Colonic mucosa (tissue), 4 donors: ENCODE measurements around the gene KCNT2. TPM values are rescaled to one million over a fixed set of nuclear protein-coding genes. Genes with fewer than 3 reads are reported as not detected.
"Not testable (repeated sequence)": the region's sequence is repeated elsewhere in the genome, so short reads cannot be mapped to it uniquely, and the experiment has no call there.

Experiments used
- DNase-seq: peaks from one replicate; pipeline ENCODE4 v3.0.0-alpha.2; 2020
- H3K27ac ChIP-seq: fragments of 200-600 bp; one replicate; pipeline ENCODE4 v1.8.0; 2021
- H3K27me3 ChIP-seq: fragments of 200-600 bp; one replicate; pipeline ENCODE4 v1.8.0; 2021
- H3K36me3 ChIP-seq: fragments of 200-600 bp; one replicate; pipeline ENCODE4 v1.8.0; 2021
- H3K4me1 ChIP-seq: fragments of 200-600 bp; one replicate; pipeline ENCODE4 v1.8.0; 2021; ENCODE audit warnings: mild to moderate bottlenecking
- H3K4me3 ChIP-seq: fragments of 200-600 bp; one replicate; pipeline ENCODE4 v1.8.0; 2021
- H3K9ac ChIP-seq, 2 donors: one replicate each; pipeline ENCODE4 v1.7.0; 2013; ENCODE audit warnings: control low read depth in 2 of 2, low read depth in 2 of 2, low read length in 2 of 2
- H3K9me3 ChIP-seq: fragments of 200-600 bp; one replicate; pipeline ENCODE4 v1.8.0; 2021
- CTCF ChIP-seq: fragments of 200-600 bp; IDR thresholded peaks from one replicate; pipeline ENCODE4 v1.8.0; 2022; ENCODE audit warnings: antibody characterized with exemption, mild to moderate bottlenecking
- intact Hi-C: fragments of 100-400 bp; cut with DNase I; formaldehyde crosslinking; loops from one replicate; pipeline ENCODE4 v1.14.1; 2022
- total RNA-seq, 2 donors: library from RNA; stranded (reverse); fragmentation: NEBNext Ultra II Directional in 1 of 2; extraction: Animal tissue kit (Norgen Biotek cat#: 25700) in 1 of 2; gene quantifications; one replicate each; pipeline ENCODE4 v1.2.1, GENCODE V29; 2021
- donor health status: healthy.
- donor health status: DM: no; HTN: no; CAD: no.
- donor health status: DM: no; HTN: no; CAD: no.

The KCNT2 gene
- total RNA-seq, 2 donors from 2014 or later: 0.56 to 0.82 TPM

GRCh38 chr1:196302420-196302819 is 305.8 kb downstream of the KCNT2 start:
- H3K27me3 ChIP-seq: no peaks in the 10 kb centered on the region
- no peak for TF ChIP-seq CTCF
- no peak overlapping the region for H3K9ac ChIP-seq
- no peaks in the 10 kb centered on the region for H3K36me3 ChIP-seq
- no peak for DNase-seq
- no peaks in the 10 kb centered on the region for H3K9me3 ChIP-seq
- H3K4me3 ChIP-seq: no peak overlapping the region
- no peaks in the 10 kb centered on the region for H3K4me1 ChIP-seq
- H3K27ac ChIP-seq: no peak overlapping the region
- intact Hi-C loops: no loop called here

GRCh38 chr1:196295766-196296165 is 312.5 kb downstream of the KCNT2 start:
- H3K27ac ChIP-seq: no peak overlapping the region
- intact Hi-C loops: no loop called here
- no peaks in the 10 kb centered on the region for H3K36me3 ChIP-seq
- H3K9me3 ChIP-seq: no peaks in the 10 kb centered on the region
- H3K9ac ChIP-seq: no peak overlapping the region
- H3K4me1 ChIP-seq: no peaks in the 10 kb centered on the region
- TF ChIP-seq CTCF: no peak
- H3K27me3 ChIP-seq: no peaks in the 10 kb centered on the region
- no peak overlapping the region for H3K4me3 ChIP-seq
- DNase-seq: no peak

DNA sequence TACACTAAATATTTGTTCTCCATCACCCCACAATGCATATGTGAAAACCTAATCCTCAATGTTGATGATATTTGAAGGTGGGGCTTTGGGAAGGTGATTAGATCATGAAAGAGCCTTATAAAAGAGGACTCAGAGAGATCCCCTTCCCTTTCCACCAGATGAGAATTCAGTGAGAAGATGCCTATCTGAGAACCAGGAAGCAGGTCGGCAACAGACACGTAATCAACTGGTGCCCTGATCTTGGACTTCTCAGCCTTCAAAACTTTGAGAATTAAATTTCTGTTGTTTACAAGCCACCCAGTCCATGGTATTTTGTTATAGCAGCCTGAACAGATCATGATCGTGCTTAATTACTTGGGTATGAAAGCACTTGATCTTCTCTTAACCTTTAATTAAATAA is 329.4 kb downstream of the KCNT2 start:
- intact Hi-C loops: no loop called here
- Histone ChIP-seq H3K9ac (no peak overlapping the region), H3K27ac (no peak overlapping the region), H3K4me1 (no peaks in the 10 kb centered on the region), H3K36me3 (no peaks in the 10 kb centered on the region), H3K9me3 (no peaks in the 10 kb centered on the region), H3K4me3 (no peak overlapping the region), H3K27me3 (no peaks in the 10 kb centered on the region)
- no peak for DNase-seq
- no peak for TF ChIP-seq CTCF

DNA sequence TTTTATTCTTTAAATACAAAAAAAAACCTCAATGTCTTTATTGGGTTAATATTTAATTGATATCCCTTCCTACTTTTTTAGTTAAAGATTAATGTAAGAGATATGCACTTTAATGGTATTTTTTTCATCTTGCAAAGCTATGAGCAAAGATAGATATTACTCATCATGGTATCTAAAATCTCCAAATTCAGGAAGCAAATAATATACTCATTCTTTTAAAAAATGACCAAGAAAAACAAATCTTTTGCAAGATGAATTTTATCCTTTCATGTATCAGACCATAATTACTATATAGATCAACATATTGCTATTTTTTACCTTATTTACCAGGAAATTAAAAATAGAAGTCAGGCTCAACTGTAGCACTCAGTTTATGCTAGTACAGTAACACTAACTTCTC is 330.4 kb downstream of the KCNT2 start:
- DNase-seq: no peak
- no peak overlapping the region for H3K4me3 ChIP-seq
- no peak overlapping the region for H3K9ac ChIP-seq
- H3K9me3 ChIP-seq: no peaks in the 10 kb centered on the region
- no peaks in the 10 kb centered on the region for H3K36me3 ChIP-seq
- no peak overlapping the region for H3K27ac ChIP-seq
- no peak for TF ChIP-seq CTCF
- no peaks in the 10 kb centered on the region for H3K27me3 ChIP-seq
- intact Hi-C loops: no loop called here
- H3K4me1 ChIP-seq: no peaks in the 10 kb centered on the region

DNA sequence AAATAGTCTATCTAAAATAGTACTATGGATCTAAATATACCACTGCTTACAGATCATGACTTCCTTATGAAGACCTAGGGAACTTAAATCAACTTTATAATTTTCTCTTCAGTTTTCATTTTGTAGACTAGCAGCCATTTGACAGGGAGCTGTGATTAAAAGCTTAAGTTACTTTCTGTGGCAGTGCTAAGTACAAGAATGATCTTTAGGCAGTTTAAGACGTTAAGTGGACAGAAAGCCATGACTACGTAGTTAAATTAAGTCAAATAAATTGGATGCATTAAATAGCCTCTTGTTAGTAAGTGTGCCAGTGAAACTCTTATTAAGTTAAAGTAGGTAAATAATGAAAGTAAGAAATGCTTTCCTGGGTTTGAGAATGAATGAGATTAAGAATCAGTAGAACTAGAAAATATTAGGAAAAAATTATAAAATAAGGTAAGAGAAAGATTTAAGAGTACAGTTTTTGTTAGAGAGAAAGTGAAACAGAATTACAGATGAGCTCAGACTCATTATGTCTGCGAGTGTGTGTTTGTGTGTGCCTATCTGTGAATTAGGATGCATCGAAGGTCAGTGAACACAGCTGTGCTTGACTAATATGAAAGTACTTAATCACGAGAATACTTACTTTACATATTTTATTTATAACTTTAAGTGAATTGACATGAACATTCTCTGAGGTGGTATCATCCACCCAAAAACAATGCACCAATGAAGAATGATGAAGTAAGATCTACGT is 336.9 kb downstream of the KCNT2 start:
- H3K9ac ChIP-seq: no peak overlapping the region
- H3K4me3 ChIP-seq: no peak overlapping the region
- H3K36me3 ChIP-seq: no peaks in the 10 kb centered on the region
- H3K4me1 ChIP-seq: no peaks in the 10 kb centered on the region
- no peak for DNase-seq
- no peaks in the 10 kb centered on the region for H3K27me3 ChIP-seq
- intact Hi-C loops: no loop called here
- no peaks in the 10 kb centered on the region for H3K9me3 ChIP-seq
- H3K27ac ChIP-seq: no peak overlapping the region
- no peak for TF ChIP-seq CTCF

- H3K4me1 ChIP-seq, H3K36me3 ChIP-seq, H3K27me3 ChIP-seq, H3K27ac ChIP-seq, DNase-seq, H3K4me3 ChIP-seq, intact Hi-C loops, H3K9me3 ChIP-seq, H3K9ac ChIP-seq: not testable (repeated sequence)
Measured at GRCh38 chr1:196263086-196263485, 345.2 kb downstream of the KCNT2 start.
